Stimulated activated CD8-positive, alpha-beta memory T cell treated with anti-CD3 and anti-CD28 coated beads, Interleukin-7, amount 100 ng/mL, for 48 hours (primary cell): ENCODE results near the gene ARHGAP11B.
"Not testable (repeated sequence)": the region's sequence is repeated elsewhere in the genome, so short reads cannot be mapped to it uniquely, and the experiment has no call there.

Experiments
- DNase-seq, 2 donors: peaks; one replicate each; pipeline ENCODE4 v3.0.0-alpha.2; 2020; ENCODE audit warnings: low read depth in 1 of 2; ENCODE audit errors: extremely low read depth in 1 of 2

ARHGAP11B gene

GRCh38 chr15:30625436-30626193 lies at the start of gene ARHGAP11B:
ARHGAP11B (plus strand) TSS chr15:30626128.
- DNase-seq: peak; percentile 85 to 95

- DNase-seq: not testable (repeated sequence)
Observed at GRCh38 chr15:30579394-30579970, 46.4 kb upstream of the ARHGAP11B start.

GRCh38 chr15:30580716-30581115 lies 45.2 kb upstream of the ARHGAP11B start:
- not testable (repeated sequence) for DNase-seq

GRCh38 chr15:30598953-30599352 lies 27.0 kb upstream of the ARHGAP11B start:
- not testable (repeated sequence) for DNase-seq

GRCh38 chr15:30603796-30604195 lies 22.1 kb upstream of the ARHGAP11B start, which contains the start of gene GOLGA8H:
GOLGA8H (plus strand) TSS chr15:30604028; CDS start chr15:30604126, 98 bp downstream.
- DNase-seq: not testable (repeated sequence)

GRCh38 chr15:30612271-30612670 lies 13.7 kb upstream of the ARHGAP11B start:
- not testable (repeated sequence) for DNase-seq

GRCh38 chr15:30621342-30621741 lies 4.6 kb upstream of the ARHGAP11B start:
- DNase-seq: not testable (repeated sequence)

GRCh38 chr15:30626194-30626565 lies 252 bp downstream of the ARHGAP11B start:
- not testable (repeated sequence) for DNase-seq

- not testable (repeated sequence) for DNase-seq
Observed at GRCh38 chr15:30626632-30627031, 704 bp downstream of the ARHGAP11B start.

GRCh38 chr15:30650012-30650929 lies 24.3 kb downstream of the ARHGAP11B start:
- no peak for DNase-seq

GRCh38 chr15:30661154-30661553 lies 35.2 kb downstream of the ARHGAP11B start:
- not testable (repeated sequence) for DNase-seq

- not testable (repeated sequence) for DNase-seq
Observed at GRCh38 chr15:30669621-30670020, 43.7 kb downstream of the ARHGAP11B start.

- no peak for DNase-seq
Observed at GRCh38 chr15:30670056-30670455, 44.1 kb downstream of the ARHGAP11B start.

- no peak for DNase-seq
Observed at GRCh38 chr15:30671309-30671708, 45.4 kb downstream of the ARHGAP11B start.

- no peak for DNase-seq
Observed at GRCh38 chr15:30675126-30675525, 49.2 kb downstream of the ARHGAP11B start.

- not testable (repeated sequence) for DNase-seq
Observed at GRCh38 chr15:30675891-30676290, 50.0 kb downstream of the ARHGAP11B start.

GRCh38 chr15:30680997-30681396 lies 55.1 kb downstream of the ARHGAP11B start:
- not testable (repeated sequence) for DNase-seq

- not testable (repeated sequence) for DNase-seq
Observed at GRCh38 chr15:30685709-30686285, 59.9 kb downstream of the ARHGAP11B start.

- not testable (repeated sequence) for DNase-seq
Observed at GRCh38 chr15:30686651-30687050, 60.7 kb downstream of the ARHGAP11B start.
